Endothelial cell of umbilical vein (primary cell): ENCODE results near the gene MINK1. TPM values are rescaled to one million over a fixed set of nuclear protein-coding genes. Genes with fewer than 3 reads are reported as not detected.

Experiments used
- BruUV-seq: library from RNA; stranded (reverse); fragments of 400-500 nt; replicated peaks from 2 replicates; lab custom pipeline; 2021; lab: Mats Ljungman, UMichigan
- CTCF ChIA-PET: fragments of 300-600, 350-600 bp; sonication (Branson Sonifier 250); formaldehyde crosslinking; loops from one replicate; lab custom pipeline; 2021; ENCODE audit warnings: antibody characterized with exemption, inconsistent platforms; lab: Charles Lee
- POLR2A ChIA-PET: fragments of 300-600, 350-600 bp; sonication (Branson Sonifier 250); formaldehyde crosslinking; loops from one replicate; lab custom pipeline; 2021; ENCODE audit warnings: antibody characterized with exemption, inconsistent platforms; lab: Charles Lee
- DNase-seq: peaks from one replicate; pipeline ENCODE4 v3.0.0-alpha.2; 2011; ENCODE audit warnings: low read depth, low spot score
- FAIRE-seq: peaks from 2 replicates; lab custom pipeline; 2011; peaks lifted over from hg19 to GRCh38; lab: Jason Lieb, UNC
- H2AFZ ChIP-seq: 2 replicates; pipeline ENCODE4 v1.6.0; 2012; ENCODE audit warnings: low read depth, low read length, control low read depth, inconsistent platforms
- H3K27ac ChIP-seq: 2 replicates; pipeline ENCODE4 v1.5.1; 2011; ENCODE audit warnings: low read depth, mild to moderate bottlenecking, control low read depth, low read length, moderate library complexity; ENCODE audit not compliant: insufficient read depth
- H3K27me3 ChIP-seq, 2 experiments: 2 replicates each; pipeline versions ENCODE4 v1.6.0 to v1.6.1; 2011; ENCODE audit warnings: low read length in 2 of 2, mixed read lengths in 1 of 2; ENCODE audit not compliant: control insufficient read depth in 2 of 2, insufficient read depth in 2 of 2
- H3K36me3 ChIP-seq, 2 experiments: 2 replicates in 1 of 2; 3 replicates in 1 of 2; pipeline ENCODE4 v1.5.1; 2011; ENCODE audit warnings: low read length in 2 of 2, mild to moderate bottlenecking in 1 of 2, moderate library complexity in 1 of 2; ENCODE audit not compliant: control insufficient read depth in 2 of 2, insufficient read depth in 2 of 2; ENCODE audit errors: extremely low read depth in 1 of 2
- H3K4me1 ChIP-seq: 3 replicates; pipeline ENCODE4 v1.5.1; 2011; ENCODE audit warnings: mild to moderate bottlenecking, low read length; ENCODE audit not compliant: control insufficient read depth, insufficient read depth; ENCODE audit errors: extremely low read depth
- H3K4me2 ChIP-seq: 2 replicates; pipeline ENCODE4 v1.6.1; 2011; ENCODE audit warnings: low read length, control low read depth, mixed read lengths; ENCODE audit not compliant: insufficient read depth
- H3K4me3 ChIP-seq, 3 experiments: fragments of 200-600 bp in 1 of 3; sonication (generic), shearing (Covaris generic) in 1 of 3; replicated peaks in 1 of 3; 2 replicates each; pipeline ENCODE4 v1.5.1; 2011 to 2016; ENCODE audit warnings: control low read depth in 3 of 3, low read length in 3 of 3, mild to moderate bottlenecking in 2 of 3, inconsistent platforms in 1 of 3, low read depth in 1 of 3, moderate library complexity in 1 of 3; ENCODE audit not compliant: insufficient read depth in 1 of 3
- H3K79me2 ChIP-seq: 2 replicates; pipeline ENCODE4 v1.6.0; 2012; ENCODE audit warnings: low read length, inconsistent platforms; ENCODE audit not compliant: control insufficient read depth, insufficient read depth
- H3K9ac ChIP-seq: replicated peaks from 2 replicates; pipeline ENCODE3; 2011; ENCODE audit warnings: low read length, control low read depth; ENCODE audit not compliant: insufficient read depth; ENCODE audit errors: extremely low read depth
- H3K9me1 ChIP-seq: replicated peaks from 3 replicates; pipeline ENCODE4 v1.6.0; 2011; ENCODE audit warnings: mild to moderate bottlenecking, low read length; ENCODE audit not compliant: control insufficient read depth, insufficient read depth; ENCODE audit errors: extremely low read depth
- H3K9me3 ChIP-seq: replicated peaks from 2 replicates; pipeline ENCODE4 v1.5.1; 2012; ENCODE audit warnings: low read length, inconsistent platforms; ENCODE audit not compliant: control insufficient read depth, insufficient read depth
- H4K20me1 ChIP-seq: replicated peaks from 2 replicates; pipeline ENCODE3; 2011; ENCODE audit warnings: mild to moderate bottlenecking, low read length; ENCODE audit not compliant: control insufficient read depth, insufficient read depth; ENCODE audit errors: extremely low read depth
- CTCF ChIP-seq, 2 donors: IDR thresholded peaks; 1 replicate in 1 of 2; 2 replicates in 1 of 2; pipeline ENCODE4 v1.5.1; 2011; ENCODE audit warnings: low read length in 2 of 2, mild to moderate bottlenecking in 2 of 2, moderate library complexity in 2 of 2, control low read depth in 1 of 2, inconsistent platforms in 1 of 2, low read depth in 1 of 2; ENCODE audit not compliant: insufficient read depth in 1 of 2; ENCODE audit errors: extremely low read depth in 1 of 2
- EZH2 ChIP-seq: IDR thresholded peaks from 2 replicates; pipeline ENCODE4 v1.6.1; 2012; ENCODE audit warnings: borderline replicate concordance, low read depth, mild to moderate bottlenecking, moderate library complexity, low read length, inconsistent platforms; ENCODE audit not compliant: severe bottlenecking
- GATA2 ChIP-seq: IDR thresholded peaks from 2 replicates; pipeline ENCODE4 v1.7.0; 2011; ENCODE audit warnings: low read depth, mild to moderate bottlenecking, moderate library complexity, mixed read lengths, low read length; ENCODE audit not compliant: insufficient read length, insufficient read depth
- MAX ChIP-seq: IDR thresholded peaks from 2 replicates; pipeline ENCODE4 v1.6.1; 2011; ENCODE audit not compliant: insufficient read depth, insufficient read length
- POLR2A ChIP-seq: IDR thresholded peaks from 2 replicates; pipeline ENCODE4 v1.6.1; 2012; ENCODE audit warnings: low read depth, mild to moderate bottlenecking, control low read depth, low read length
- POLR2AphosphoS5 ChIP-seq: IDR thresholded peaks from 2 replicates; pipeline ENCODE4 v1.6.1; 2012; ENCODE audit warnings: low read depth, mild to moderate bottlenecking, control low read depth, low read length, moderate library complexity; ENCODE audit not compliant: insufficient read depth
- dilution Hi-C: fragments of 300-500 bp; cut with MboI; formaldehyde crosslinking; loops from one replicate; pipeline ENCODE4 v1.15.0; 2019; ENCODE audit warnings: low sequenced_read_pairs; ENCODE audit not compliant: extremely low pct_ligation_motif_present
- intact Hi-C: fragments of 100-400 bp; cut with micrococcal nuclease; formaldehyde crosslinking; loops from one replicate; pipeline ENCODE4 v1.10.0; 2022
- polyA plus RNA-seq, 4 experiments: library from polyadenylated mRNA; depleted of rRNA in 3 of 4; stranded (reverse) in 3 of 4; unstranded in 1 of 4; fragments of >200 nt; gene quantifications; 2 replicates each; pipeline versions ENCODE4 v1.2.1 to v1.2.3, GENCODE V29; 2011 to 2012; ENCODE audit warnings: missing spikeins in 1 of 4
- total RNA-seq: library from RNA; stranded (reverse); gene quantifications from 2 replicates; pipeline ENCODE4 v1.2.3, GENCODE V29; 2021

MINK1 gene
- total and polyA plus RNA-seq, 2 donors (not counting 3 experiments of a cell fraction or from before 2014, with no cell fraction given), result 53.6 to 89.4 TPM

- no peak overlapping the region for H3K27ac ChIP-seq
- peak; percentile 62 for TF ChIP-seq POLR2AphosphoS5
- TF ChIP-seq MAX, result no peak
- peak; percentile 64 for TF ChIP-seq POLR2A
- H3K4me1 ChIP-seq, result peaks cover 37% of the 10 kb centered on the region
- no peaks in the 10 kb centered on the region for H3K9me3 ChIP-seq
- no peak for DNase-seq
- H3K79me2 ChIP-seq, result peaks cover 89% of the 10 kb centered on the region
- POLR2A ChIA-PET, result no interaction called here
- dilution Hi-C loops (no loop called here), intact Hi-C loops (no loop called here)
- no TSS peak for BruUV-seq
- H4K20me1 ChIP-seq, result no peaks in the 10 kb centered on the region
- H3K9ac ChIP-seq, result no peak overlapping the region
- H3K4me2 ChIP-seq, result no peak overlapping the region
- no peaks in the 10 kb centered on the region for H3K27me3 ChIP-seq
- H2AFZ ChIP-seq, result no peak overlapping the region
- peaks cover 15 to 32% of the 10 kb centered on the region in 2 experiments for H3K36me3 ChIP-seq
- CTCF ChIA-PET, result no interaction called here
- H3K9me1 ChIP-seq, result no peaks in the 10 kb centered on the region
- no peak for FAIRE-seq
- H3K4me3 ChIP-seq, result no peak overlapping the region
These were observed 109.8 kb downstream of the MINK1 start for GRCh38 chr17:4942760-4943508.

GRCh38 chr17:4944163-4944553 lies 111.0 kb downstream of the MINK1 start:
- FAIRE-seq, result no peak
- POLR2A ChIA-PET, result no interaction called here

More at GRCh38 chr17:4944163-4944553, 111.0 kb downstream of the MINK1 start:
- intact Hi-C loops, result no loop called here
- H3K9me3 ChIP-seq, result no peaks in the 10 kb centered on the region
- DNase-seq, result no peak
- BruUV-seq, result no TSS peak
- CTCF ChIA-PET, result no interaction called here
- H3K4me1 ChIP-seq, result peaks cover 30% of the 10 kb centered on the region
- H3K4me3 ChIP-seq, result no peak overlapping the region
- H3K9me1 ChIP-seq, result no peaks in the 10 kb centered on the region
- no peak overlapping the region for H2AFZ ChIP-seq
- no peaks in the 10 kb centered on the region for H3K27me3 ChIP-seq
- H4K20me1 ChIP-seq, result no peaks in the 10 kb centered on the region
- H3K27ac ChIP-seq, result no peak overlapping the region
- TF ChIP-seq GATA2, result no peak
- TF ChIP-seq POLR2AphosphoS5, result no peak
- no peak for TF ChIP-seq CTCF (IDR thresholded peaks at IDR 0.05; ENCODE audit: extremely low read depth in 1 of 2, insufficient read depth in 1 of 2, low read depth in 1 of 2, low read length in 2 of 2)
- no peak for TF ChIP-seq EZH2
- H3K79me2 ChIP-seq, result peaks cover 81% of the 10 kb centered on the region
- H3K9ac ChIP-seq, result no peak overlapping the region
- H3K4me2 ChIP-seq, result no peak overlapping the region
- peaks cover 13 to 28% of the 10 kb centered on the region in 2 experiments for H3K36me3 ChIP-seq
- dilution Hi-C loops, result no loop called here
